GM12878 (cell line): ENCODE data around the gene UBR2. TPM values are rescaled to one million over a fixed set of nuclear protein-coding genes. Genes with fewer than 3 reads are reported as not detected.

Source experiments
- ATAC-seq: fragments of 200-7000 bp; cut with Tn5 transposase; 3 replicates; pipeline ENCODE4 v1.9.1; 2020; ENCODE audit warnings: mild to moderate bottlenecking, moderate library complexity
- BruUV-seq: library from RNA; stranded (reverse); fragments of 400-500 nt; replicated peaks from 2 replicates; lab custom pipeline; 2021; lab: Mats Ljungman, UMichigan
- CTCF ChIA-PET: fragments of 300-600 bp; sonication (Branson Sonifier 250); formaldehyde crosslinking; extraction: SDS; loops from one replicate; lab custom pipeline; 2021; ENCODE audit warnings: inconsistent platforms; lab: Yijun Ruan, JAX
- POLR2A ChIA-PET: fragments of 350-600 bp; formaldehyde crosslinking; extraction: SDS; loops from one replicate; lab custom pipeline; 2021; ENCODE audit warnings: inconsistent platforms; lab: Charles Lee
- RAD21 ChIA-PET: fragments of 300-600 bp; sonication (Branson Sonifier 250); formaldehyde crosslinking; loops from one replicate; lab custom pipeline; 2023; ENCODE audit warnings: antibody characterized with exemption; ENCODE audit not compliant: unreplicated experiment; lab: Charles Lee
- SMC1A ChIA-PET: fragments of 300-600 bp; sonication (Branson Sonifier 250); formaldehyde crosslinking; loops from one replicate; lab custom pipeline; 2023; ENCODE audit not compliant: unreplicated experiment, uncharacterized antibody; lab: Charles Lee
- DNase-seq: peaks from one replicate; pipeline ENCODE4 v3.0.0-alpha.2; 2011; ENCODE audit warnings: low read depth, low spot score
- FAIRE-seq: peaks from 3 replicates; lab custom pipeline; 2011; peaks lifted over from hg19 to GRCh38; lab: Jason Lieb, UNC
- H2AFZ ChIP-seq: 2 replicates; pipeline ENCODE4 v1.6.0; 2011; ENCODE audit warnings: low read depth, low read length, control low read depth; ENCODE audit not compliant: control insufficient read depth
- H3K27ac ChIP-seq: 2 replicates; pipeline ENCODE4 v1.5.1; 2011; ENCODE audit warnings: control low read depth; ENCODE audit not compliant: control insufficient read depth, insufficient read depth
- H3K27me3 ChIP-seq, 2 experiments: replicated peaks in 1 of 2; 2 replicates each; pipeline versions ENCODE4 v1.6.0 to v1.6.1; 2011; ENCODE audit warnings: low read length in 1 of 2; ENCODE audit not compliant: control insufficient read depth in 2 of 2, insufficient read depth in 2 of 2
- H3K36me3 ChIP-seq, 2 experiments: 2 replicates each; pipeline ENCODE4 v1.5.1; 2011; ENCODE audit warnings: low read length in 1 of 2; ENCODE audit not compliant: control insufficient read depth in 2 of 2, insufficient read depth in 2 of 2
- H3K4me1 ChIP-seq: 2 replicates; pipeline ENCODE4 v1.6.1; 2011; ENCODE audit warnings: mild to moderate bottlenecking, low read length, moderate library complexity, mixed read lengths; ENCODE audit not compliant: control insufficient read depth, insufficient read depth
- H3K4me2 ChIP-seq: 2 replicates; pipeline ENCODE4 v1.6.0; 2011; ENCODE audit warnings: control low read depth; ENCODE audit not compliant: control insufficient read depth, insufficient read depth
- H3K4me3 ChIP-seq: fragments of 200-600 bp; sonication (generic); 2 replicates; pipeline ENCODE4 v1.5.1; 2016
- H3K79me2 ChIP-seq: 2 replicates; pipeline ENCODE4 v1.6.0; 2011; ENCODE audit warnings: low read length; ENCODE audit not compliant: control insufficient read depth, insufficient read depth
- H3K9ac ChIP-seq: 2 replicates; pipeline ENCODE4 v1.8.0; 2011; ENCODE audit warnings: low read length, control low read depth, mixed read lengths; ENCODE audit not compliant: control insufficient read depth, insufficient read depth
- H3K9me3 ChIP-seq: replicated peaks from 3 replicates; pipeline ENCODE4 v1.5.1; 2011; ENCODE audit warnings: mild to moderate bottlenecking, low read length; ENCODE audit not compliant: control insufficient read depth, insufficient read depth
- H4K20me1 ChIP-seq: 2 replicates; pipeline ENCODE4 v1.6.0; 2011; ENCODE audit not compliant: control insufficient read depth, insufficient read depth
- CBX5 ChIP-seq: sonication (generic); IDR thresholded peaks from 2 replicates; pipeline ENCODE4 v1.6.1; 2016; ENCODE audit warnings: low read depth, moderate library complexity, mild to moderate bottlenecking, inconsistent platforms
- CEBPB ChIP-seq, 2 experiments: fragments of 150-350 bp in 1 of 2; IDR thresholded peaks; 2 replicates each; pipeline ENCODE4 v1.6.1; 2012 to 2014; ENCODE audit warnings: low read depth in 2 of 2, low read length in 2 of 2, borderline replicate concordance in 1 of 2, inconsistent platforms in 1 of 2
- CHD2 ChIP-seq: IDR thresholded peaks from 2 replicates; pipeline ENCODE4 v1.6.1; 2011; ENCODE audit warnings: low read depth, low read length, improper control_type of control experiment, borderline replicate concordance
- CUX1 ChIP-seq: IDR thresholded peaks from 2 replicates; pipeline ENCODE4 v1.6.1; 2012; ENCODE audit warnings: improper control_type of control experiment, low read depth, low read length; ENCODE audit not compliant: insufficient replicate concordance
- FOXM1 ChIP-seq: IDR thresholded peaks from 2 replicates; pipeline ENCODE4 v1.6.1; 2012; ENCODE audit warnings: low read depth, mild to moderate bottlenecking, inconsistent platforms, low read length, moderate library complexity
- MTA3 ChIP-seq: IDR thresholded peaks from 2 replicates; pipeline ENCODE4 v1.6.1; 2012; ENCODE audit warnings: low read length, inconsistent platforms, borderline replicate concordance
- PML ChIP-seq: IDR thresholded peaks from 2 replicates; pipeline ENCODE4 v1.6.1; 2012; ENCODE audit warnings: low read length, inconsistent platforms
- POLR2A ChIP-seq: IDR thresholded peaks from 2 replicates; pipeline ENCODE4 v1.6.1; 2011; ENCODE audit warnings: low read depth, mild to moderate bottlenecking, low read length
- SIN3A ChIP-seq: IDR thresholded peaks from 2 replicates; pipeline ENCODE4 v1.6.1; 2012; ENCODE audit warnings: low read depth, low read length, improper control_type of control experiment
- SMARCA5 ChIP-seq: fragments of 450-650 bp; IDR thresholded peaks from 2 replicates; pipeline ENCODE4 v1.6.1; 2017; ENCODE audit warnings: mild to moderate bottlenecking
- SP1 ChIP-seq: IDR thresholded peaks from one replicate; pipeline ENCODE4 v1.6.1; 2011; ENCODE audit warnings: low read depth, low read length
- TARDBP ChIP-seq: IDR thresholded peaks from 2 replicates; pipeline ENCODE4 v1.6.1; 2016; ENCODE audit warnings: borderline replicate concordance
- ZBTB11 ChIP-seq: fragments of 450-650 bp; formaldehyde crosslinking; IDR thresholded peaks from 2 replicates; pipeline ENCODE4 v1.5.0; 2022; ENCODE audit warnings: mild to moderate bottlenecking, missing genetic modification characterization
- ZNF24 ChIP-seq: fragments of 450-650 bp; IDR thresholded peaks from 2 replicates; pipeline ENCODE4 v1.6.1; 2017; ENCODE audit warnings: antibody characterized with exemption, mild to moderate bottlenecking
- ZNF622 ChIP-seq: fragments of 450-650 bp; IDR thresholded peaks from 2 replicates; pipeline ENCODE4 v1.6.1; 2017; ENCODE audit warnings: mild to moderate bottlenecking, inconsistent platforms
- WGBS: methylation state at CpG from one replicate; pipeline ENCODE4 v1.1.6; 2016; ENCODE audit warnings: low lambda C conversion rate; ENCODE audit not compliant: insufficient replicate concordance, insufficient coverage; ENCODE audit errors: missing lambda C conversion rate; 5-methylcytosine and 5-hydroxymethylcytosine counted together
- in situ Hi-C: fragments of 300-500 bp; cut with MboI; formaldehyde crosslinking; loops from 9 replicates; pipeline ENCODE4 v1.14.3; 2018; ENCODE audit warnings: mixed read lengths
- intact Hi-C: fragments of 100-400 bp; cut with micrococcal nuclease; formaldehyde crosslinking; loops from one replicate; pipeline ENCODE4 v1.14.2; 2022; ENCODE audit not compliant: unreplicated experiment
- polyA plus RNA-seq, 11 experiments: library from polyadenylated mRNA; depleted of rRNA in 4 of 11; unstranded in 6 of 11; stranded (reverse) in 5 of 11; fragments of >200 nt; fragmentation: Nextera tagmentation in 4 of 11; fragmentation: Illumina TruSeq in 1 of 11; extraction: Ambion mirVana in 4 of 11; extraction: Trizol in 1 of 11; gene quantifications; 1 replicate in 1 of 11; 2 replicates in 10 of 11; pipeline versions ENCODE4 v1.2.1 to v1.2.3, GENCODE V29; 2011 to 2016; ENCODE audit warnings: inconsistent platforms in 2 of 11, missing spikeins in 2 of 11, low read depth in 1 of 11
- total RNA-seq, 4 experiments: library from RNA; depleted of rRNA in 3 of 4; stranded (reverse); fragments of >200 nt in 3 of 4; fragmentation: Illumina TruSeq in 1 of 4; extraction: Trizol in 1 of 4; gene quantifications; 2 replicates each; pipeline versions ENCODE4 v1.2.1 to v1.2.3, GENCODE V29; 2013 to 2021
- TF ChIP-seq, protein P1 (sequence below): fragments of 450-650 bp; IDR thresholded peaks from 2 replicates; pipeline ENCODE4 v1.6.1; 2016; ENCODE audit warnings: mild to moderate bottlenecking

Gene UBR2
- total and polyA plus RNA-seq, 10 of the 15 experiments (the other 5 are each of a cell fraction or from before 2014, with no cell fraction given) = 2.3 to 18.4 (median 9.6) TPM

GRCh38 chr6:42556462-42556861 lies 7.4 kb upstream of the UBR2 start:
- no TSS peak for BruUV-seq
- intact Hi-C loops (no loop called here), in situ Hi-C loops (no loop called here)
- FAIRE-seq (no peak), ATAC-seq (no peak), DNase-seq (no peak)
- no peak overlapping the region for H3K27ac ChIP-seq
- no peaks in the 10 kb centered on the region; the same call in 2 of the 3 replicates for H3K9me3 ChIP-seq
- H3K36me3 ChIP-seq = no peaks in the 10 kb centered on the region
- no peaks in the 10 kb centered on the region for H3K4me1 ChIP-seq
- H3K9ac ChIP-seq = no peak overlapping the region
- RAD21 ChIA-PET = no interaction called here
- 82% methylated on average over 4 of the region's 4 CpGs for WGBS
- no peak overlapping the region for H3K4me3 ChIP-seq
- no peaks in the 10 kb centered on the region for H4K20me1 ChIP-seq
- SMC1A ChIA-PET = interaction anchor here (1.2 to 1.7 kb wide), 3 partner anchors 10 to 47 kb away, joined by 4 to 6 read pairs (median 4); no protein-coding TSS in a partner anchor
- no peaks in the 10 kb centered on the region for H3K27me3 ChIP-seq
- CTCF ChIA-PET = interaction anchor here (6.1 kb wide), 1 partner anchor 9 kb away, joined by 51 read pairs; no protein-coding TSS in a partner anchor
- POLR2A ChIA-PET = interaction anchor here (1.2 kb wide), 1 partner anchor 27 kb away, joined by 3 read pairs; no protein-coding TSS in a partner anchor
- no peak overlapping the region for H3K4me2 ChIP-seq
- no peak overlapping the region for H2AFZ ChIP-seq
- H3K79me2 ChIP-seq = no peaks in the 10 kb centered on the region
- TF ChIP-seq, protein P1, sequence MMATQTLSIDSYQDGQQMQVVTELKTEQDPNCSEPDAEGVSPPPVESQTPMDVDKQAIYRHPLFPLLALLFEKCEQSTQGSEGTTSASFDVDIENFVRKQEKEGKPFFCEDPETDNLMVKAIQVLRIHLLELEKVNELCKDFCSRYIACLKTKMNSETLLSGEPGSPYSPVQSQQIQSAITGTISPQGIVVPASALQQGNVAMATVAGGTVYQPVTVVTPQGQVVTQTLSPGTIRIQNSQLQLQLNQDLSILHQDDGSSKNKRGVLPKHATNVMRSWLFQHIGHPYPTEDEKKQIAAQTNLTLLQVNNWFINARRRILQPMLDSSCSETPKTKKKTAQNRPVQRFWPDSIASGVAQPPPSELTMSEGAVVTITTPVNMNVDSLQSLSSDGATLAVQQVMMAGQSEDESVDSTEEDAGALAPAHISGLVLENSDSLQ = no peak
- TF ChIP-seq POLR2A (no peak), SIN3A (no peak), ZBTB11 (CRISPR knock-in tag) (no peak), SP1 (no peak), PML (no peak), ZNF24 (no peak), ZNF622 (no peak), MTA3 (no peak), CHD2 (no peak), CUX1 (no peak), TARDBP (no peak), CEBPB (IDR thresholded peaks at IDR 0.05; ENCODE audit: borderline replicate concordance in 1 of 2, low read depth in 2 of 2, low read length in 2 of 2) (no peak), CBX5 (no peak), SMARCA5 (no peak), FOXM1 (no peak)
